ENCODE measurements around the gene PFAS.

Gene PFAS

GRCh38 chr17:8310601-8311123, 61.6 kb downstream of the PFAS start:
- DNase-seq (ENCODE audit: low spot score) = no peak

GRCh38 chr17:8311131-8311790, 62.2 kb downstream of the PFAS start:
- DNase-seq (ENCODE audit: low spot score) = no peak

- no peak for DNase-seq (ENCODE audit: low spot score)
Measured at GRCh38 chr17:8312251-8312650, 63.2 kb downstream of the PFAS start.

GRCh38 chr17:8312726-8313600, 63.9 kb downstream of the PFAS start:
- no peak for DNase-seq (ENCODE audit: low spot score)

GRCh38 chr17:8314797-8315763, 66.0 kb downstream of the PFAS start:
- DNase-seq (ENCODE audit: low spot score) = no peak

GRCh38 chr17:8315764-8316217, 66.7 kb downstream of the PFAS start:
- DNase-seq (ENCODE audit: low spot score) = no peak

- no peak for DNase-seq (ENCODE audit: low spot score)
Measured at GRCh38 chr17:8318010-8318935, 69.2 kb downstream of the PFAS start.

Data from globus pallidus (tissue), 1 donor.